ENCODE measurements around the gene MED6. TPM values are rescaled to one million over a fixed set of nuclear protein-coding genes. Genes with fewer than 3 reads are reported as not detected.

MED6 gene
- total and polyA plus RNA-seq, 9 of the 15 experiments (the other 6 are each of a cell fraction or from before 2014, with no cell fraction given) = 16.9 to 52.0 (median 30.4) TPM

DNA sequence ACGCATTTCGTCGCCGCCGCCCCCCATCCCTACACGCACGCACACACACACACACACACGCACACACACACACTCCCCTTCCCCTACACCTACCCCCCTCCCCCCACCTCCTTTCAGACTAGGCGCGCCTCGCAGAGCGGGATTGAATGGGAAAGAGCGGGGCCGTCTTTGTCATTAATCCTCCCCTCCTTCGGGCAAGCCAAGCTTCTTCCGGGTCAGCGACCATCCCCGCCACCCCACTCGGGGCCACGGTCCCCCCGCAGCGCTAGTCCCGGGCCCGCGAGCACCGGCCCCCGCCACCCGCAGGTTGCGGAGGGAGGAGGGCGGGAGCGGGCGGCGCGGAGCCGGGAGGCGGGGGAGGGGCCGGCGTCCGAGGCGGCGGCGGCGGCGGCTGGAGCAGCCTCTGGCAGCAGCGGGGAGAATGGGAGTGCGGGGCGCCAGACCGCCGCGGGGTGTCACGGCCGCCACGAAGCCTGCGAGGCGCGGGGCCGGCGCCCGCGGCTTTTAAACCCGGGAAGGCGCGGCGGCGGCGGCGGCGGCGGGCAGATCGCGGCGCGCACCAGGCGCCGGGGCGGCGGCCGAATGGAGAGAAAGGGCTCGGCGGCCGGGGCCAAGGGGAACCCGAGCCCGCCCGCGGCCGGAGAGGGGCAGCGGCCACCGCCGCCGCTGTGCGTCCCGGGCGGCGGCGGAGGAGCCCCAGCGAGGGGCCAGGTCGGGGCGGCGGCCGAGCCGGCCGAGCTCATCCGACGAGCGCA lies 41.3 kb upstream of the MED6 start, which contains the start of gene TTC9:
TTC9 (plus strand) TSS at position 369 of the 755 bp plus-strand sequence; CDS start at position 583, 214 bp downstream.
- ATAC-seq (peak; percentile 70), DNase-seq (ENCODE audit: extremely low read depth in 1 of 4, low spot score in 3 of 4) (peak; percentile 9 to 53 (median 44)), FAIRE-seq (no peak)
- Histone ChIP-seq H3K27me3 (ENCODE audit: control insufficient read depth in 2 of 2, insufficient read depth in 2 of 2, low read length in 2 of 2) (peaks cover 16 to 29% of the 10 kb centered on the region in 2 experiments), H3K27ac (ENCODE audit: extremely low read depth, low read depth, low read length) (no peak within 1 kb of the TSS), H2AFZ (ENCODE audit: low read depth, low read length) (no peak within 1 kb of the TSS), H3K9me3 (replicated peaks; ENCODE audit: control insufficient read depth, insufficient read depth, low read depth, low read length) (no peaks in the 10 kb centered on the region; the same call in 1 of the 2 replicates), H4K20me1 (replicated peaks; ENCODE audit: control insufficient read depth, insufficient read depth, low read length) (no peaks in the 10 kb centered on the region), H3K4me2 (ENCODE audit: insufficient read depth, low read length) (no peak within 1 kb of the TSS), H3K9ac (ENCODE audit: insufficient read depth in 1 of 2, low read depth in 2 of 2, low read length in 2 of 2) (no peak within 1 kb of the TSS), H3K9me1 (ENCODE audit: control insufficient read depth, insufficient read depth, low read length) (no peaks in the 10 kb centered on the region), H3K4me1 (replicated peaks in 1 of 2; ENCODE audit: control insufficient read depth in 2 of 2, insufficient read depth in 2 of 2, low read length in 2 of 2) (peaks cover 0 to 17% of the 10 kb centered on the region in 2 experiments; a peak in 2 of 5 replicates), H3K4me3 (peak within 1 kb of the TSS; percentile 33), H3K36me3 (ENCODE audit: control insufficient read depth, insufficient read depth, low read length) (no peaks in the 10 kb centered on the region), H3K79me2 (ENCODE audit: control insufficient read depth, insufficient read depth, low read length) (no peaks in the 10 kb centered on the region)
- no peak for TF ChIP-seq HDAC6 (IDR thresholded peaks at IDR 0.05; ENCODE audit: low read depth, low read length)
- TF ChIP-seq, protein P1, sequence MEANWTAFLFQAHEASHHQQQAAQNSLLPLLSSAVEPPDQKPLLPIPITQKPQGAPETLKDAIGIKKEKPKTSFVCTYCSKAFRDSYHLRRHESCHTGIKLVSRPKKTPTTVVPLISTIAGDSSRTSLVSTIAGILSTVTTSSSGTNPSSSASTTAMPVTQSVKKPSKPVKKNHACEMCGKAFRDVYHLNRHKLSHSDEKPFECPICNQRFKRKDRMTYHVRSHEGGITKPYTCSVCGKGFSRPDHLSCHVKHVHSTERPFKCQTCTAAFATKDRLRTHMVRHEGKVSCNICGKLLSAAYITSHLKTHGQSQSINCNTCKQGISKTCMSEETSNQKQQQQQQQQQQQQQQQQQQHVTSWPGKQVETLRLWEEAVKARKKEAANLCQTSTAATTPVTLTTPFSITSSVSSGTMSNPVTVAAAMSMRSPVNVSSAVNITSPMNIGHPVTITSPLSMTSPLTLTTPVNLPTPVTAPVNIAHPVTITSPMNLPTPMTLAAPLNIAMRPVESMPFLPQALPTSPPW (CRISPR knock-in tag; IDR thresholded peaks at IDR 0.05) = peak; percentile 25; the same call in 1 of the 2 replicates
- TF ChIP-seq HDGF (IDR thresholded peaks at IDR 0.05) = no peak
- TF ChIP-seq, protein P2, sequence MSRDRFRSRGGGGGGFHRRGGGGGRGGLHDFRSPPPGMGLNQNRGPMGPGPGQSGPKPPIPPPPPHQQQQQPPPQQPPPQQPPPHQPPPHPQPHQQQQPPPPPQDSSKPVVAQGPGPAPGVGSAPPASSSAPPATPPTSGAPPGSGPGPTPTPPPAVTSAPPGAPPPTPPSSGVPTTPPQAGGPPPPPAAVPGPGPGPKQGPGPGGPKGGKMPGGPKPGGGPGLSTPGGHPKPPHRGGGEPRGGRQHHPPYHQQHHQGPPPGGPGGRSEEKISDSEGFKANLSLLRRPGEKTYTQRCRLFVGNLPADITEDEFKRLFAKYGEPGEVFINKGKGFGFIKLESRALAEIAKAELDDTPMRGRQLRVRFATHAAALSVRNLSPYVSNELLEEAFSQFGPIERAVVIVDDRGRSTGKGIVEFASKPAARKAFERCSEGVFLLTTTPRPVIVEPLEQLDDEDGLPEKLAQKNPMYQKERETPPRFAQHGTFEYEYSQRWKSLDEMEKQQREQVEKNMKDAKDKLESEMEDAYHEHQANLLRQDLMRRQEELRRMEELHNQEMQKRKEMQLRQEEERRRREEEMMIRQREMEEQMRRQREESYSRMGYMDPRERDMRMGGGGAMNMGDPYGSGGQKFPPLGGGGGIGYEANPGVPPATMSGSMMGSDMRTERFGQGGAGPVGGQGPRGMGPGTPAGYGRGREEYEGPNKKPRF (IDR thresholded peaks at IDR 0.05; ENCODE audit: low read depth, low read length) = no peak
- TF ChIP-seq ATF1 (CRISPR knock-in tag; IDR thresholded peaks at IDR 0.05) = no peak
- TF ChIP-seq ATF1 (tag; IDR thresholded peaks at IDR 0.05) = no peak
- TF ChIP-seq CXXC5 (CRISPR knock-in tag; IDR thresholded peaks at IDR 0.05) = peak; percentile 27; the same call in 1 of the 2 replicates
- TF ChIP-seq FOXK2 (conservative IDR thresholded peaks at IDR 0.05 in 1 of 2, IDR thresholded peaks at IDR 0.05 in 1 of 2; ENCODE audit: low read depth in 2 of 2) = no peak
- TF ChIP-seq ZNF224 (CRISPR knock-in tag; IDR thresholded peaks at IDR 0.05) = no peak
- no TSS peak for BruUV-seq (replicated peaks)
- 0% methylated on average over 12 of the region's 105 CpGs for WGBS (ENCODE audit: insufficient coverage, low coverage, missing lambda C conversion rate)
- CTCF ChIA-PET (ENCODE audit: low intra/inter-chr PET ratio) = no interaction called here
- intact Hi-C loops (cut with micrococcal nuclease) (no loop called here), in situ Hi-C loops (cut with MboI) (no loop called here)
- POLR2A ChIA-PET = no interaction called here

All from K562 (cell line).